CD14-positive monocyte (primary cell): ENCODE data around the gene CLN5. TPM values are rescaled to one million over a fixed set of nuclear protein-coding genes. Genes with fewer than 3 reads are reported as not detected.
A peak's percentile ranks its signal among the peaks of the same experiment; 100 is the strongest.
"Not testable (repeated sequence)": the region's sequence is repeated elsewhere in the genome, so short reads cannot be mapped to it uniquely, and the experiment has no call there.

Source experiments
- DNase-seq, 3 donors: peaks; one replicate each; pipeline ENCODE4 v3.0.0-alpha.2; 2011 to 2022
- H2AFZ ChIP-seq: 2 replicates; pipeline ENCODE4 v1.6.0; 2012; ENCODE audit warnings: mild to moderate bottlenecking, low read depth, low read length, inconsistent platforms; ENCODE audit not compliant: insufficient read depth, poor library complexity, severe bottlenecking
- H3K27ac ChIP-seq, 2 donors: 1 replicate in 1 of 2; 2 replicates in 1 of 2; pipeline ENCODE4 v1.5.1; 2012 to 2013; ENCODE audit warnings: low read length in 2 of 2, control low read depth in 1 of 2, inconsistent platforms in 1 of 2, low read depth in 1 of 2, mild to moderate bottlenecking in 1 of 2
- H3K27me3 ChIP-seq, 2 donors: one replicate each; pipeline versions ENCODE4 v1.6.0 to v1.6.1; 2011 to 2013; ENCODE audit warnings: low read length in 2 of 2; ENCODE audit not compliant: control insufficient read depth in 2 of 2, insufficient read depth in 2 of 2
- H3K36me3 ChIP-seq, 2 donors: replicated peaks in 1 of 2; 1 replicate in 1 of 2; 2 replicates in 1 of 2; pipeline versions ENCODE4 v1.5.1 to v1.6.1; 2012 to 2013; ENCODE audit warnings: low read length in 2 of 2, control low read depth in 1 of 2, inconsistent platforms in 1 of 2, mild to moderate bottlenecking in 1 of 2; ENCODE audit not compliant: insufficient read depth in 2 of 2, control insufficient read depth in 1 of 2
- H3K4me1 ChIP-seq, 2 donors: 1 replicate in 1 of 2; 2 replicates in 1 of 2; pipeline versions ENCODE4 v1.5.1 to v1.6.1; 2012 to 2013; ENCODE audit warnings: low read length in 2 of 2, control low read depth in 1 of 2, inconsistent platforms in 1 of 2, mild to moderate bottlenecking in 1 of 2, moderate library complexity in 1 of 2; ENCODE audit not compliant: insufficient read depth in 2 of 2, control insufficient read depth in 1 of 2
- H3K4me2 ChIP-seq: replicated peaks from 2 replicates; pipeline ENCODE3; 2012; ENCODE audit warnings: low read length, moderate library complexity, mild to moderate bottlenecking; ENCODE audit not compliant: poor library complexity, severe bottlenecking; ENCODE audit errors: extremely low read depth
- H3K4me3 ChIP-seq, 3 experiments: fragments of 200-600 bp in 1 of 3; sonication (generic) in 1 of 3; replicated peaks in 1 of 3; 1 replicate in 2 of 3; 2 replicates in 1 of 3; pipeline ENCODE4 v1.5.1; 2011 to 2013; ENCODE audit warnings: low read length in 3 of 3, mild to moderate bottlenecking in 3 of 3, control low read depth in 2 of 3, low read depth in 2 of 3, inconsistent platforms in 1 of 3, moderate library complexity in 1 of 3
- H3K79me2 ChIP-seq: 2 replicates; pipeline ENCODE4 v1.6.0; 2012; ENCODE audit warnings: mild to moderate bottlenecking, control low read depth, inconsistent platforms, low read length, moderate library complexity; ENCODE audit not compliant: insufficient read depth
- H3K9ac ChIP-seq: 2 replicates; pipeline ENCODE4 v1.6.0; 2017; ENCODE audit warnings: low read length, mild to moderate bottlenecking; ENCODE audit not compliant: insufficient read depth, poor library complexity, severe bottlenecking
- H3K9me3 ChIP-seq, 2 donors: replicated peaks in 1 of 2; 1 replicate in 1 of 2; 2 replicates in 1 of 2; pipeline versions ENCODE4 v1.5.1 to v1.6.1; 2012 to 2013; ENCODE audit warnings: low read length in 2 of 2, control low read depth in 1 of 2; ENCODE audit not compliant: control insufficient read depth in 1 of 2, insufficient read depth in 1 of 2
- H4K20me1 ChIP-seq: 2 replicates; pipeline ENCODE4 v1.6.0; 2012; ENCODE audit warnings: mild to moderate bottlenecking, low read length, control low read depth, moderate library complexity; ENCODE audit not compliant: insufficient read depth
- H3K27ac Mint-ChIP-seq, 7 donors: one replicate each; pipeline ENCODE4 v1.8.0; 2020; ENCODE audit warnings: mild to moderate bottlenecking in 7 of 7, mixed read lengths in 7 of 7, moderate library complexity in 6 of 7, inconsistent platforms in 2 of 7
- H3K27me3 Mint-ChIP-seq, 3 donors: one replicate each; pipeline ENCODE4 v1.8.0; 2021 to 2022; ENCODE audit warnings: low read depth in 3 of 3, mild to moderate bottlenecking in 3 of 3, mixed read lengths in 3 of 3, moderate library complexity in 3 of 3, inconsistent platforms in 1 of 3
- H3K36me3 Mint-ChIP-seq, 2 donors: one replicate each; pipeline ENCODE4 v1.8.0; 2020; ENCODE audit warnings: mixed read lengths in 2 of 2, inconsistent platforms in 1 of 2, mild to moderate bottlenecking in 1 of 2
- H3K4me1 Mint-ChIP-seq: one replicate; pipeline ENCODE4 v1.8.0; 2020; ENCODE audit warnings: mild to moderate bottlenecking, mixed read lengths
- H3K4me3 Mint-ChIP-seq, 2 donors: one replicate each; pipeline ENCODE4 v1.8.0; 2020; ENCODE audit warnings: mild to moderate bottlenecking in 2 of 2, mixed read lengths in 2 of 2, moderate library complexity in 1 of 2
- H3K9me3 Mint-ChIP-seq, 7 donors: one replicate each; pipeline ENCODE4 v1.8.0; 2020 to 2022; ENCODE audit warnings: mixed read lengths in 7 of 7, mild to moderate bottlenecking in 6 of 7, moderate library complexity in 6 of 7, inconsistent platforms in 2 of 7
- WGBS: methylation state at CpG from one replicate; pipeline ENCODE4 v1.1.5; 2013; ENCODE audit warnings: missing lambda C conversion rate; ENCODE audit not compliant: insufficient coverage; 5-methylcytosine and 5-hydroxymethylcytosine counted together
- intact Hi-C, 2 donors: fragments of 100-400 bp; cut with micrococcal nuclease; formaldehyde crosslinking; loops; one replicate each; pipeline versions ENCODE4 v1.15.0 to v1.15.1; 2023
- polyA plus RNA-seq, 3 donors: library from polyadenylated mRNA; depleted of rRNA in 1 of 3; unstranded in 2 of 3; stranded (reverse) in 1 of 3; fragments of 300-500 nt in 2 of 3; fragments of >200 nt in 1 of 3; fragmentation: Illumina TruSeq in 2 of 3; gene quantifications; 1 replicate in 2 of 3; 2 replicates in 1 of 3; pipeline ENCODE4 v1.2.3, GENCODE V29; 2012 to 2021
- TF ChIP-seq, protein P1 (sequence below): fragments of 200-600 bp; IDR thresholded peaks from one replicate; pipeline ENCODE4 v1.8.0; 2022; ENCODE audit warnings: antibody characterized with exemption, mild to moderate bottlenecking

The CLN5 gene
- polyA plus RNA-seq, 3 donors = 9.8 to 22.1 (median 21.5) TPM

DNA sequence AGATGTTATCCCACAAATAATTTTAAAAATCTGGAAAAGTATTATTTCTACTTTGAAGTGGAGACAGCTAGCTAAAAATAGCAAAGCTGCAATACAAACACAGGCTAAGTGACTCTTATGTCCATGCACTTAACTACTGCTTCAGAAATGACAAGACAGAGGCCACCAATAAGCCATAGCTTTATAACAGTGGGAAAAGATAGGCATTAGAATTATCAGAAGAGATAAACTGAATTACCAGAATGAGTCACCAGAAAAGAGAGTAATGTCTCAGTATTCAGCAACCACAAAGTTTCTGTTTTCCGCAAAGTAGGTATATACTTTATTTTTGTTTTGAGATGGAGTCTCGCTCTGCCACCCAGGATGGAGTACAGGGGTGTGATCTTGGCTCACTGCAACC is 17.1 kb downstream of the CLN5 start:
- no peak for DNase-seq
- Histone ChIP-seq H3K4me3 (no peak overlapping the region), H3K9ac (no peak overlapping the region), H3K9me3 (no peaks in the 10 kb centered on the region), H3K79me2 (peaks cover 81% of the 10 kb centered on the region), H3K36me3 (peaks cover 67 to 95% of the 10 kb centered on the region in 2 donors), H3K4me2 (no peak overlapping the region), H3K27me3 (no peaks in the 10 kb centered on the region), H4K20me1 (peaks cover 98% of the 10 kb centered on the region), H2AFZ (no peak overlapping the region), H3K4me1 (no peaks in the 10 kb centered on the region), H3K27ac (no peak overlapping the region)
- H3K36me3 Mint-ChIP-seq = peaks cover 65 to 75% of the 10 kb centered on the region in 2 donors
- no peaks in the 10 kb centered on the region for H3K4me1 Mint-ChIP-seq
- H3K27ac Mint-ChIP-seq = peak overlapping the region in 1 of 7 donors; percentile 43
- intact Hi-C loops = no loop called here
- no peak overlapping the region for H3K4me3 Mint-ChIP-seq
- peaks cover 0 to 2% (median 0%) of the 10 kb centered on the region in 3 donors for H3K27me3 Mint-ChIP-seq
- WGBS = 100% methylated on average over 2 of the region's 2 CpGs
- H3K9me3 Mint-ChIP-seq = no peaks in the 10 kb centered on the region
- TF ChIP-seq, protein P1, sequence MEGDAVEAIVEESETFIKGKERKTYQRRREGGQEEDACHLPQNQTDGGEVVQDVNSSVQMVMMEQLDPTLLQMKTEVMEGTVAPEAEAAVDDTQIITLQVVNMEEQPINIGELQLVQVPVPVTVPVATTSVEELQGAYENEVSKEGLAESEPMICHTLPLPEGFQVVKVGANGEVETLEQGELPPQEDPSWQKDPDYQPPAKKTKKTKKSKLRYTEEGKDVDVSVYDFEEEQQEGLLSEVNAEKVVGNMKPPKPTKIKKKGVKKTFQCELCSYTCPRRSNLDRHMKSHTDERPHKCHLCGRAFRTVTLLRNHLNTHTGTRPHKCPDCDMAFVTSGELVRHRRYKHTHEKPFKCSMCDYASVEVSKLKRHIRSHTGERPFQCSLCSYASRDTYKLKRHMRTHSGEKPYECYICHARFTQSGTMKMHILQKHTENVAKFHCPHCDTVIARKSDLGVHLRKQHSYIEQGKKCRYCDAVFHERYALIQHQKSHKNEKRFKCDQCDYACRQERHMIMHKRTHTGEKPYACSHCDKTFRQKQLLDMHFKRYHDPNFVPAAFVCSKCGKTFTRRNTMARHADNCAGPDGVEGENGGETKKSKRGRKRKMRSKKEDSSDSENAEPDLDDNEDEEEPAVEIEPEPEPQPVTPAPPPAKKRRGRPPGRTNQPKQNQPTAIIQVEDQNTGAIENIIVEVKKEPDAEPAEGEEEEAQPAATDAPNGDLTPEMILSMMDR = no peak

DNA sequence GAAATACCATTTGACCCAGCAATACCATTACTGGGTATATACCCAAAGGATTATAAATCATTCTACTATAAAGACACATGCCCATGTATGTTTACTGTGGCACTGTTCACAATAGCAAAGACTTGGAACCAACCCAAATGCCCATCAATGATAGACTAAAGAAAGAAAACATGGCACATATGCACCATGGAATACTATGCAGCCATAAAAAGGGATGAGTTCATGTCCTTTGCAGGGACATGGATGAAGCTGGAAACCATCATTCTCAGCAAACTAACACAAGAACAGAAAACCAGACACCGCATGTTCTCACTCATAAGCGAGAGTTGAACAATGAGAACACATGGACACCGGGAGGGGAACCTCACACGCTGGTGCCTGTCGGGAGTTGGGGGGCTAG is 17.8 kb downstream of the CLN5 start:
- Histone ChIP-seq H4K20me1 (peaks cover 98% of the 10 kb centered on the region), H3K79me2 (peaks cover 88% of the 10 kb centered on the region), H3K36me3 (peaks cover 73 to 95% of the 10 kb centered on the region in 2 donors)
- H3K4me3 ChIP-seq, intact Hi-C loops, H3K9ac ChIP-seq, H3K9me3 Mint-ChIP-seq, H3K4me1 Mint-ChIP-seq, H3K27ac Mint-ChIP-seq, DNase-seq, H3K27me3 Mint-ChIP-seq, H3K27ac ChIP-seq, H3K4me2 ChIP-seq, H3K4me3 Mint-ChIP-seq, H3K4me1 ChIP-seq, H3K27me3 ChIP-seq, H2AFZ ChIP-seq, H3K9me3 ChIP-seq: not testable (repeated sequence)
- 88% methylated on average over 3 of the region's 5 CpGs for WGBS
- H3K36me3 Mint-ChIP-seq = peaks cover 67 to 75% of the 10 kb centered on the region in 2 donors
